Measurements from ENCODE around the gene PJVK.

DNA sequence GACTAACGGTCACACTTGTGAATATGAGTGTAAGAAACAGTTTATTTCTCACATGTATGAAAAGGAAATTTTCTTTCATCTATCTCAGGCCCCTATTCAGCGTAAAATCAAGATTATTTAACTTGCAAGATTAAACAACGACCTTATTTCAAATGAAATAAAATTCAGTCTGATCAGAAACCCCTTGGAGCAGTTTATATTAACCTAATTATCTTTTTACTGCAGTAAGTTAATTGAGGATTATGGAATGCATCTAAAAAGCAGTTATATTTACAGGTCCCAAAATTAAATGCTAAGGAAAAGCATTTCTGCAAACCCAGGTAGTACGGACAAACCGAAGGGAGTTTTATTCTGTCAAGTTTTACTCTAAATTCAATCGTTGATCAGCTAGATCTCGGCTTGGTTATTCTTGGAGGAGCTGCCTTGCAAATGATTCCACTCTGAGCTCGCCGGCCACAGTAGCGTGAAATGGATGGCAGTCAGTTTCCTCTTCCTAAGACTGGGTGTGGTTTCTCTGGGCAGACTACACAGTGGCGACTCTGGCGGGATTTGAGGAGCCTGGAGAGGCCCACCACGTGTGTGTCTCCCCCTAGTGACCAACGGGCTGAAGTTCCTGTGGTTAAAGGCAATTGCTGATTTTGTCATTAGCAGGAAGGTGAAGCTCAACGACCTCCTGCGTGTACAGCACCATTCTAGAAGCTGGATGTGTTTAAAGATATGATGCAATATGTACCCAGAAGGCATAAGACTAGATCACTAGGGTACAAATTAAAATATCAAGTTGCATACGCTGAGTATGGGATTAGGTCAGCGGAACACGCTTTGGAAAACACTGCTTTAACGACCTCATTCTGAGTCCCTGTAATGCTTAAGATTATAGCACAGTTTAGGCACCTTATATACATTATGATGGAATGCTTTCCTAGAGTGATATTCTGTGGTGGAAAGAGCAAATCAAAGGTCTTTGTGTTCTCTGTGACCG, 36.6 kb upstream of the PJVK start:
- TF ChIP-seq POLR2A (IDR thresholded peaks at IDR 0.05; ENCODE audit: low read depth, low read length) (no peak; the same call in 1 of the 2 replicates), NFE2L2 (IDR thresholded peaks at IDR 0.05; ENCODE audit: low read depth, low read length) (no peak), BHLHE40 (IDR thresholded peaks at IDR 0.05; ENCODE audit: low read depth, low read length) (no peak), CEBPB (IDR thresholded peaks at IDR 0.05; ENCODE audit: low read depth, low read length) (peak; percentile 96), SMC3 (IDR thresholded peaks at IDR 0.05; ENCODE audit: low read depth, low read length) (peak; percentile 88), CHD1 (IDR thresholded peaks at IDR 0.05; ENCODE audit: low read depth, low read length) (0 out of 2 replicates have a peak, but pooled peaks have one; percentile 45)
- TF ChIP-seq, protein P1, sequence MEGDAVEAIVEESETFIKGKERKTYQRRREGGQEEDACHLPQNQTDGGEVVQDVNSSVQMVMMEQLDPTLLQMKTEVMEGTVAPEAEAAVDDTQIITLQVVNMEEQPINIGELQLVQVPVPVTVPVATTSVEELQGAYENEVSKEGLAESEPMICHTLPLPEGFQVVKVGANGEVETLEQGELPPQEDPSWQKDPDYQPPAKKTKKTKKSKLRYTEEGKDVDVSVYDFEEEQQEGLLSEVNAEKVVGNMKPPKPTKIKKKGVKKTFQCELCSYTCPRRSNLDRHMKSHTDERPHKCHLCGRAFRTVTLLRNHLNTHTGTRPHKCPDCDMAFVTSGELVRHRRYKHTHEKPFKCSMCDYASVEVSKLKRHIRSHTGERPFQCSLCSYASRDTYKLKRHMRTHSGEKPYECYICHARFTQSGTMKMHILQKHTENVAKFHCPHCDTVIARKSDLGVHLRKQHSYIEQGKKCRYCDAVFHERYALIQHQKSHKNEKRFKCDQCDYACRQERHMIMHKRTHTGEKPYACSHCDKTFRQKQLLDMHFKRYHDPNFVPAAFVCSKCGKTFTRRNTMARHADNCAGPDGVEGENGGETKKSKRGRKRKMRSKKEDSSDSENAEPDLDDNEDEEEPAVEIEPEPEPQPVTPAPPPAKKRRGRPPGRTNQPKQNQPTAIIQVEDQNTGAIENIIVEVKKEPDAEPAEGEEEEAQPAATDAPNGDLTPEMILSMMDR (conservative IDR thresholded peaks at IDR 0.05; ENCODE audit: low read depth, low read length): peak; percentile 95
